GM12878 (cell line): ENCODE results near the gene SLC15A3. TPM values are rescaled to one million over a fixed set of nuclear protein-coding genes. Genes with fewer than 3 reads are reported as not detected.

Source experiments
- ATAC-seq: fragments of 200-7000 bp; cut with Tn5 transposase; 3 replicates; pipeline ENCODE4 v1.9.1; 2020; ENCODE audit warnings: mild to moderate bottlenecking, moderate library complexity
- BruUV-seq: library from RNA; stranded (reverse); fragments of 400-500 nt; replicated peaks from 2 replicates; lab custom pipeline; 2021; lab: Mats Ljungman, UMichigan
- CTCF ChIA-PET: fragments of 300-600 bp; sonication (Branson Sonifier 250); formaldehyde crosslinking; extraction: SDS; loops from one replicate; lab custom pipeline; 2021; ENCODE audit warnings: inconsistent platforms; lab: Yijun Ruan, JAX
- POLR2A ChIA-PET: fragments of 350-600 bp; formaldehyde crosslinking; extraction: SDS; loops from one replicate; lab custom pipeline; 2021; ENCODE audit warnings: inconsistent platforms; lab: Charles Lee
- RAD21 ChIA-PET: fragments of 300-600 bp; sonication (Branson Sonifier 250); formaldehyde crosslinking; loops from one replicate; lab custom pipeline; 2023; ENCODE audit warnings: antibody characterized with exemption; ENCODE audit not compliant: unreplicated experiment; lab: Charles Lee
- SMC1A ChIA-PET: fragments of 300-600 bp; sonication (Branson Sonifier 250); formaldehyde crosslinking; loops from one replicate; lab custom pipeline; 2023; ENCODE audit not compliant: unreplicated experiment, uncharacterized antibody; lab: Charles Lee
- DNase-seq: peaks from one replicate; pipeline ENCODE4 v3.0.0-alpha.2; 2011; ENCODE audit warnings: low read depth, low spot score
- FAIRE-seq: peaks from 3 replicates; lab custom pipeline; 2011; peaks lifted over from hg19 to GRCh38; lab: Jason Lieb, UNC
- H2AFZ ChIP-seq: 2 replicates; pipeline ENCODE4 v1.6.0; 2011; ENCODE audit warnings: low read depth, low read length, control low read depth; ENCODE audit not compliant: control insufficient read depth
- H3K27ac ChIP-seq: 2 replicates; pipeline ENCODE4 v1.5.1; 2011; ENCODE audit warnings: control low read depth; ENCODE audit not compliant: control insufficient read depth, insufficient read depth
- H3K27me3 ChIP-seq, 2 experiments: replicated peaks in 1 of 2; 2 replicates each; pipeline versions ENCODE4 v1.6.0 to v1.6.1; 2011; ENCODE audit warnings: low read length in 1 of 2; ENCODE audit not compliant: control insufficient read depth in 2 of 2, insufficient read depth in 2 of 2
- H3K36me3 ChIP-seq, 2 experiments: 2 replicates each; pipeline ENCODE4 v1.5.1; 2011; ENCODE audit warnings: low read length in 1 of 2; ENCODE audit not compliant: control insufficient read depth in 2 of 2, insufficient read depth in 2 of 2
- H3K4me1 ChIP-seq: 2 replicates; pipeline ENCODE4 v1.6.1; 2011; ENCODE audit warnings: mild to moderate bottlenecking, low read length, moderate library complexity, mixed read lengths; ENCODE audit not compliant: control insufficient read depth, insufficient read depth
- H3K4me2 ChIP-seq: 2 replicates; pipeline ENCODE4 v1.6.0; 2011; ENCODE audit warnings: control low read depth; ENCODE audit not compliant: control insufficient read depth, insufficient read depth
- H3K4me3 ChIP-seq: fragments of 200-600 bp; sonication (generic); 2 replicates; pipeline ENCODE4 v1.5.1; 2016
- H3K79me2 ChIP-seq: 2 replicates; pipeline ENCODE4 v1.6.0; 2011; ENCODE audit warnings: low read length; ENCODE audit not compliant: control insufficient read depth, insufficient read depth
- H3K9ac ChIP-seq: 2 replicates; pipeline ENCODE4 v1.8.0; 2011; ENCODE audit warnings: low read length, control low read depth, mixed read lengths; ENCODE audit not compliant: control insufficient read depth, insufficient read depth
- H3K9me3 ChIP-seq: replicated peaks from 3 replicates; pipeline ENCODE4 v1.5.1; 2011; ENCODE audit warnings: mild to moderate bottlenecking, low read length; ENCODE audit not compliant: control insufficient read depth, insufficient read depth
- H4K20me1 ChIP-seq: 2 replicates; pipeline ENCODE4 v1.6.0; 2011; ENCODE audit not compliant: control insufficient read depth, insufficient read depth
- BHLHE40 ChIP-seq, 2 experiments: fragments of 450-650 bp in 1 of 2; IDR thresholded peaks; 2 replicates each; pipeline ENCODE4 v1.6.1; 2011 to 2017; ENCODE audit warnings: low read depth in 2 of 2, borderline replicate concordance in 1 of 2, improper control_type of control experiment in 1 of 2, low read length in 1 of 2, mild to moderate bottlenecking in 1 of 2
- BMI1 ChIP-seq: fragments of 450-650 bp; IDR thresholded peaks from 2 replicates; pipeline ENCODE4 v1.6.1; 2016; ENCODE audit warnings: mild to moderate bottlenecking, moderate library complexity, borderline replicate concordance
- CBFB ChIP-seq: IDR thresholded peaks from 2 replicates; pipeline ENCODE4 v1.6.1; 2016; ENCODE audit warnings: antibody characterized with exemption, low read depth
- ETV6 ChIP-seq, 2 experiments: fragments of 450-650 bp in 1 of 2; IDR thresholded peaks in 1 of 2; conservative IDR thresholded peaks in 1 of 2; 2 replicates each; pipeline ENCODE4 v1.6.1; 2014; ENCODE audit warnings: antibody characterized with exemption in 1 of 2, borderline replicate concordance in 1 of 2, low read depth in 1 of 2, mild to moderate bottlenecking in 1 of 2, moderate library complexity in 1 of 2
- KLF5 ChIP-seq: fragments of 450-650 bp; IDR thresholded peaks from 2 replicates; pipeline ENCODE4 v1.6.1; 2014; ENCODE audit warnings: mild to moderate bottlenecking; ENCODE audit not compliant: partially characterized antibody
- SMAD5 ChIP-seq: IDR thresholded peaks from 2 replicates; pipeline ENCODE4 v1.6.1; 2016; ENCODE audit warnings: antibody characterized with exemption, low read depth
- WGBS: methylation state at CpG from one replicate; pipeline ENCODE4 v1.1.6; 2016; ENCODE audit warnings: low lambda C conversion rate; ENCODE audit not compliant: insufficient replicate concordance, insufficient coverage; ENCODE audit errors: missing lambda C conversion rate; 5-methylcytosine and 5-hydroxymethylcytosine counted together
- in situ Hi-C: fragments of 300-500 bp; cut with MboI; formaldehyde crosslinking; loops from 9 replicates; pipeline ENCODE4 v1.14.3; 2018; ENCODE audit warnings: mixed read lengths
- intact Hi-C: fragments of 100-400 bp; cut with micrococcal nuclease; formaldehyde crosslinking; loops from one replicate; pipeline ENCODE4 v1.14.2; 2022; ENCODE audit not compliant: unreplicated experiment
- polyA plus RNA-seq, 11 experiments: library from polyadenylated mRNA; depleted of rRNA in 4 of 11; unstranded in 6 of 11; stranded (reverse) in 5 of 11; fragments of >200 nt; fragmentation: Nextera tagmentation in 4 of 11; fragmentation: Illumina TruSeq in 1 of 11; extraction: Ambion mirVana in 4 of 11; extraction: Trizol in 1 of 11; gene quantifications; 1 replicate in 1 of 11; 2 replicates in 10 of 11; pipeline versions ENCODE4 v1.2.1 to v1.2.3, GENCODE V29; 2011 to 2016; ENCODE audit warnings: inconsistent platforms in 2 of 11, missing spikeins in 2 of 11, low read depth in 1 of 11
- total RNA-seq, 4 experiments: library from RNA; depleted of rRNA in 3 of 4; stranded (reverse); fragments of >200 nt in 3 of 4; fragmentation: Illumina TruSeq in 1 of 4; extraction: Trizol in 1 of 4; gene quantifications; 2 replicates each; pipeline versions ENCODE4 v1.2.1 to v1.2.3, GENCODE V29; 2013 to 2021
- TF ChIP-seq, protein P1 (sequence below): fragments of 450-650 bp; IDR thresholded peaks from 2 replicates; pipeline ENCODE4 v1.6.1; 2017; ENCODE audit warnings: borderline replicate concordance

The SLC15A3 gene
- total and polyA plus RNA-seq, 10 of the 15 experiments (the other 5 are each of a cell fraction or from before 2014, with no cell fraction given), result 17.7 to 102 (median 55.8) TPM

DNA sequence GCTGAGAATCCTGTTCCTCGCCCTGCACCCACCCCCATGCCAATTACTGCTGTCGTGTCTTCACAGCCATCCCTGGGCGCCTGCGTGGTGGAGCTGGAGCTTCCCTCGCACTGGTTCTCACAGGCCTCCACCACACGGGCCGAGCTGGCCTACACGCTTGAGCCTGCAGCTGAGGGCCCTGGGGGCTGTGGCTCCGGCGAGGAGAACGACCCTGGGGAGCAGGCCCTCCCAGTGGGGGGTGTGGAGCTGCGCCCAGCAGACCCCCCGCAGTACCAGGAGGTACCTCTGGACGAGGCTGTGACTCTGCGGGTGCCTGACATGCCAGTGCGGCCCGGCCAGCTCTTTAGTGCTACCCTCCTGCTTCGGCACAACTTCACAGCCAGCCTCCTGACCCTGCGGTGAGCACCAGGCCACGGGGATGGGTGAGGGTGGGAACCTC, 23.4 kb downstream of the SLC15A3 start:
- Histone ChIP-seq H2AFZ (no peak overlapping the region), H3K4me1 (peaks cover 39% of the 10 kb centered on the region), H3K9me3 (no peaks in the 10 kb centered on the region), H3K36me3 (no peaks in the 10 kb centered on the region), H3K79me2 (no peaks in the 10 kb centered on the region), H3K9ac (no peak overlapping the region), H3K27me3 (no peaks in the 10 kb centered on the region), H4K20me1 (no peaks in the 10 kb centered on the region), H3K4me3 (no peak overlapping the region), H3K27ac (no peak overlapping the region), H3K4me2 (no peak overlapping the region)
- no peak for TF ChIP-seq BMI1
- TF ChIP-seq, protein P1, sequence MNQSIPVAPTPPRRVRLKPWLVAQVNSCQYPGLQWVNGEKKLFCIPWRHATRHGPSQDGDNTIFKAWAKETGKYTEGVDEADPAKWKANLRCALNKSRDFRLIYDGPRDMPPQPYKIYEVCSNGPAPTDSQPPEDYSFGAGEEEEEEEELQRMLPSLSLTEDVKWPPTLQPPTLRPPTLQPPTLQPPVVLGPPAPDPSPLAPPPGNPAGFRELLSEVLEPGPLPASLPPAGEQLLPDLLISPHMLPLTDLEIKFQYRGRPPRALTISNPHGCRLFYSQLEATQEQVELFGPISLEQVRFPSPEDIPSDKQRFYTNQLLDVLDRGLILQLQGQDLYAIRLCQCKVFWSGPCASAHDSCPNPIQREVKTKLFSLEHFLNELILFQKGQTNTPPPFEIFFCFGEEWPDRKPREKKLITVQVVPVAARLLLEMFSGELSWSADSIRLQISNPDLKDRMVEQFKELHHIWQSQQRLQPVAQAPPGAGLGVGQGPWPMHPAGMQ, result no peak
- TF ChIP-seq BHLHE40 (IDR thresholded peaks at IDR 0.05; ENCODE audit: borderline replicate concordance in 1 of 2, low read depth in 2 of 2, low read length in 1 of 2), result no peak
- TF ChIP-seq KLF5, result no peak
- no peak for TF ChIP-seq CBFB
- TF ChIP-seq SMAD5, result no peak
- no peak for TF ChIP-seq ETV6 (conservative IDR thresholded peaks at IDR 0.05 in 1 of 2, IDR thresholded peaks at IDR 0.05 in 1 of 2; ENCODE audit: borderline replicate concordance in 1 of 2, low read depth in 1 of 2)
- CTCF ChIA-PET, result interaction anchor here (1.0 to 2.0 kb wide), 4 partner anchors 11 to 96 kb away, joined by 3 to 6 read pairs (median 4); no protein-coding TSS in a partner anchor
- in situ Hi-C loops, result no loop called here
- BruUV-seq, result no TSS peak
- 58% methylated on average over 20 of the region's 20 CpGs for WGBS
- DNase-seq (no peak), FAIRE-seq (no peak), ATAC-seq (no peak)
- POLR2A ChIA-PET, result no interaction called here
- intact Hi-C loops, result no loop called here
- SMC1A ChIA-PET, result interaction anchor here (2.3 kb wide), 1 partner anchor 13 kb away, joined by 10 read pairs; no protein-coding TSS in a partner anchor
- RAD21 ChIA-PET, result interaction anchor here (0.8 kb wide), 1 partner anchor 13 kb away, joined by 3 read pairs; no protein-coding TSS in a partner anchor
